ENCODE measurements around the gene DPEP2. TPM values are rescaled to one million over a fixed set of nuclear protein-coding genes. Genes with fewer than 3 reads are reported as not detected.

The DPEP2 gene
- total and polyA plus RNA-seq, 2 of the 13 experiments (the other 11 are each of a cell fraction or from before 2014, with no cell fraction given): 0.18 TPM; not detected in 1

DNA sequence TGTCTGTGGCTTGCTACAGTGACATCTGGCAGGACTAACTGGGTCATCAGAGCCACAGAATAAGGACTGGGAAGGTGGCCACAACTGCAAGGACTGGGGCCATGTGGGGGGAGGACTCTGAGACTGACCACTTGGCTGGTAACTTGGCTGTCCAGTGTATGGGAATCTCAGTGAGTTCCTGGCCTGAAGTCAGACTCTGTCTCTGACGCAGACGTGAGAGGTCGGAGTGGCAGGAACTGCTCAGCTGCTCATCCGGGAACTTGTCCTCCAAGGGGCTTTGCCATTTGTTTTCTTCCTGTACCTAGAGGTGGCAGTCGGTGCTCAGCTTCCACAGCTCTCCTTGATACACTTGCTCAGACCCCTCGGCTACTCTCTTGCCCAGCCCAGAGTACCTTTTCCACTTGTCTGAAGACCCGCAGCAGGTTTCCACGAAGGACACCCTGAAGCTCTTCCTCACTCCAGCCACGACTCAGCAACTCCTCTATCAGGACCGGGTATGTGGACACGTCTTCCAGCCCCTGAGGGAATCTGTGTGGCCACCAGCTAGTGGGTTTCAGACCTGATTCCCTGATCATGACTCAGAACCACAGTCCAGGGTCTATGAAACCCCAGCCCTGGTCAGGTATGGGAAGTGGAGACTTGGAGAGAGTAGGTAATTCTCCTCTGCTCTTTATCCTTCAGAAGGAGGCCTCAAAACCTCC lies 11.7 kb downstream of the DPEP2 start (continued):
- TF ChIP-seq SP140L (CRISPR knock-in tag; IDR thresholded peaks at IDR 0.05; ENCODE audit: borderline replicate concordance) (no peak), EEA1 (CRISPR knock-in tag; IDR thresholded peaks at IDR 0.05; ENCODE audit: borderline replicate concordance) (peak; percentile 61; the same call in 1 of the 2 replicates), STAG1 (CRISPR knock-in tag; IDR thresholded peaks at IDR 0.05) (0 out of 2 replicates have a peak, but pooled peaks have one; percentile 3), GATAD1 (CRISPR knock-in tag; IDR thresholded peaks at IDR 0.05) (0 out of 2 replicates have a peak, but pooled peaks have one; percentile 51), ZNF891 (CRISPR knock-in tag; IDR thresholded peaks at IDR 0.05) (peak; percentile 34; the same call in 1 of the 2 replicates), HNF1A (IDR thresholded peaks at IDR 0.05; ENCODE audit: low read depth) (no peak), HNF1A (CRISPR knock-in tag; IDR thresholded peaks at IDR 0.05; ENCODE audit: borderline replicate concordance) (no peak), KLF12 (CRISPR knock-in tag; IDR thresholded peaks at IDR 0.05; ENCODE audit: borderline replicate concordance) (no peak; the same call in 1 of the 2 replicates), ZNF280B (CRISPR knock-in tag; IDR thresholded peaks at IDR 0.05; ENCODE audit: borderline replicate concordance) (peak; percentile 31; the same call in 1 of the 2 replicates), ZNF605 (CRISPR knock-in tag; IDR thresholded peaks at IDR 0.05) (peak; percentile 66; the same call in 1 of the 2 replicates), ZNF670 (CRISPR knock-in tag; IDR thresholded peaks at IDR 0.05; ENCODE audit: borderline replicate concordance) (0 out of 2 replicates have a peak, but pooled peaks have one; percentile 27)
- TF ChIP-seq, protein P1, sequence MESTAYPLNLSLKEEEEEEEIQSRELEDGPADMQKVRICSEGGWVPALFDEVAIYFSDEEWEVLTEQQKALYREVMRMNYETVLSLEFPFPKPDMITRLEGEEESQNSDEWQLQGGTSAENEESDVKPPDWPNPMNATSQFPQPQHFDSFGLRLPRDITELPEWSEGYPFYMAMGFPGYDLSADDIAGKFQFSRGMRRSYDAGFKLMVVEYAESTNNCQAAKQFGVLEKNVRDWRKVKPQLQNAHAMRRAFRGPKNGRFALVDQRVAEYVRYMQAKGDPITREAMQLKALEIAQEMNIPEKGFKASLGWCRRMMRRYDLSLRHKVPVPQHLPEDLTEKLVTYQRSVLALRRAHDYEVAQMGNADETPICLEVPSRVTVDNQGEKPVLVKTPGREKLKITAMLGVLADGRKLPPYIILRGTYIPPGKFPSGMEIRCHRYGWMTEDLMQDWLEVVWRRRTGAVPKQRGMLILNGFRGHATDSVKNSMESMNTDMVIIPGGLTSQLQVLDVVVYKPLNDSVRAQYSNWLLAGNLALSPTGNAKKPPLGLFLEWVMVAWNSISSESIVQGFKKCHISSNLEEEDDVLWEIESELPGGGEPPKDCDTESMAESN (CRISPR knock-in tag; conservative IDR thresholded peaks at IDR 0.05): no peak
- TF ChIP-seq, protein P2, sequence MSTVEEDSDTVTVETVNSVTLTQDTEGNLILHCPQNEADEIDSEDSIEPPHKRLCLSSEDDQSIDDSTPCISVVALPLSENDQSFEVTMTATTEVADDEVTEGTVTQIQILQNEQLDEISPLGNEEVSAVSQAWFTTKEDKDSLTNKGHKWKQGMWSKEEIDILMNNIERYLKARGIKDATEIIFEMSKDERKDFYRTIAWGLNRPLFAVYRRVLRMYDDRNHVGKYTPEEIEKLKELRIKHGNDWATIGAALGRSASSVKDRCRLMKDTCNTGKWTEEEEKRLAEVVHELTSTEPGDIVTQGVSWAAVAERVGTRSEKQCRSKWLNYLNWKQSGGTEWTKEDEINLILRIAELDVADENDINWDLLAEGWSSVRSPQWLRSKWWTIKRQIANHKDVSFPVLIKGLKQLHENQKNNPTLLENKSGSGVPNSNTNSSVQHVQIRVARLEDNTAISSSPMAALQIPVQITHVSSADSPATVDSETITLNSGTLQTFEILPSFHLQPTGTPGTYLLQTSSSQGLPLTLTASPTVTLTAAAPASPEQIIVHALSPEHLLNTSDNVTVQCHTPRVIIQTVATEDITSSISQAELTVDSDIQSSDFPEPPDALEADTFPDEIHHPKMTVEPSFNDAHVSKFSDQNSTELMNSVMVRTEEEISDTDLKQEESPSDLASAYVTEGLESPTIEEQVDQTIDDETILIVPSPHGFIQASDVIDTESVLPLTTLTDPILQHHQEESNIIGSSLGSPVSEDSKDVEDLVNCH (CRISPR knock-in tag; IDR thresholded peaks at IDR 0.05): peak; percentile 83; the same call in 1 of the 2 replicates
- TF ChIP-seq, protein P3, sequence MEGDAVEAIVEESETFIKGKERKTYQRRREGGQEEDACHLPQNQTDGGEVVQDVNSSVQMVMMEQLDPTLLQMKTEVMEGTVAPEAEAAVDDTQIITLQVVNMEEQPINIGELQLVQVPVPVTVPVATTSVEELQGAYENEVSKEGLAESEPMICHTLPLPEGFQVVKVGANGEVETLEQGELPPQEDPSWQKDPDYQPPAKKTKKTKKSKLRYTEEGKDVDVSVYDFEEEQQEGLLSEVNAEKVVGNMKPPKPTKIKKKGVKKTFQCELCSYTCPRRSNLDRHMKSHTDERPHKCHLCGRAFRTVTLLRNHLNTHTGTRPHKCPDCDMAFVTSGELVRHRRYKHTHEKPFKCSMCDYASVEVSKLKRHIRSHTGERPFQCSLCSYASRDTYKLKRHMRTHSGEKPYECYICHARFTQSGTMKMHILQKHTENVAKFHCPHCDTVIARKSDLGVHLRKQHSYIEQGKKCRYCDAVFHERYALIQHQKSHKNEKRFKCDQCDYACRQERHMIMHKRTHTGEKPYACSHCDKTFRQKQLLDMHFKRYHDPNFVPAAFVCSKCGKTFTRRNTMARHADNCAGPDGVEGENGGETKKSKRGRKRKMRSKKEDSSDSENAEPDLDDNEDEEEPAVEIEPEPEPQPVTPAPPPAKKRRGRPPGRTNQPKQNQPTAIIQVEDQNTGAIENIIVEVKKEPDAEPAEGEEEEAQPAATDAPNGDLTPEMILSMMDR (CRISPR knock-in tag; IDR thresholded peaks at IDR 0.05): peak; percentile 41

All from HepG2 (cell line).